GM13976 (cell line): Measurements from ENCODE around the gene FCHSD2.

Experiments
- DNase-seq: peaks from one replicate; pipeline ENCODE4 v3.0.0; 2012; ENCODE audit warnings: low spot score
- in situ Hi-C: fragments of 300-500 bp; cut with MboI; formaldehyde crosslinking; loops from one replicate; pipeline ENCODE4 v1.12.0; 2022; ENCODE audit warnings: low sequenced_read_pairs, mixed read lengths, inconsistent platforms; ENCODE audit not compliant: unreplicated experiment
- TF ChIP-seq, protein P1 (sequence below): IDR thresholded peaks from 2 replicates; pipeline ENCODE4 v1.5.1; 2012; ENCODE audit warnings: borderline replicate concordance, mild to moderate bottlenecking; ENCODE audit not compliant: insufficient read depth; ENCODE audit errors: extremely low read depth, missing control alignments, control extremely low read depth

The FCHSD2 gene

GRCh38 chr11:73154178-73154577 is 12.1 kb upstream of the FCHSD2 start:
- TF ChIP-seq, protein P1, sequence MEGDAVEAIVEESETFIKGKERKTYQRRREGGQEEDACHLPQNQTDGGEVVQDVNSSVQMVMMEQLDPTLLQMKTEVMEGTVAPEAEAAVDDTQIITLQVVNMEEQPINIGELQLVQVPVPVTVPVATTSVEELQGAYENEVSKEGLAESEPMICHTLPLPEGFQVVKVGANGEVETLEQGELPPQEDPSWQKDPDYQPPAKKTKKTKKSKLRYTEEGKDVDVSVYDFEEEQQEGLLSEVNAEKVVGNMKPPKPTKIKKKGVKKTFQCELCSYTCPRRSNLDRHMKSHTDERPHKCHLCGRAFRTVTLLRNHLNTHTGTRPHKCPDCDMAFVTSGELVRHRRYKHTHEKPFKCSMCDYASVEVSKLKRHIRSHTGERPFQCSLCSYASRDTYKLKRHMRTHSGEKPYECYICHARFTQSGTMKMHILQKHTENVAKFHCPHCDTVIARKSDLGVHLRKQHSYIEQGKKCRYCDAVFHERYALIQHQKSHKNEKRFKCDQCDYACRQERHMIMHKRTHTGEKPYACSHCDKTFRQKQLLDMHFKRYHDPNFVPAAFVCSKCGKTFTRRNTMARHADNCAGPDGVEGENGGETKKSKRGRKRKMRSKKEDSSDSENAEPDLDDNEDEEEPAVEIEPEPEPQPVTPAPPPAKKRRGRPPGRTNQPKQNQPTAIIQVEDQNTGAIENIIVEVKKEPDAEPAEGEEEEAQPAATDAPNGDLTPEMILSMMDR = no peak
- peak; percentile 63 for DNase-seq
- in situ Hi-C loops = no loop called here

DNA sequence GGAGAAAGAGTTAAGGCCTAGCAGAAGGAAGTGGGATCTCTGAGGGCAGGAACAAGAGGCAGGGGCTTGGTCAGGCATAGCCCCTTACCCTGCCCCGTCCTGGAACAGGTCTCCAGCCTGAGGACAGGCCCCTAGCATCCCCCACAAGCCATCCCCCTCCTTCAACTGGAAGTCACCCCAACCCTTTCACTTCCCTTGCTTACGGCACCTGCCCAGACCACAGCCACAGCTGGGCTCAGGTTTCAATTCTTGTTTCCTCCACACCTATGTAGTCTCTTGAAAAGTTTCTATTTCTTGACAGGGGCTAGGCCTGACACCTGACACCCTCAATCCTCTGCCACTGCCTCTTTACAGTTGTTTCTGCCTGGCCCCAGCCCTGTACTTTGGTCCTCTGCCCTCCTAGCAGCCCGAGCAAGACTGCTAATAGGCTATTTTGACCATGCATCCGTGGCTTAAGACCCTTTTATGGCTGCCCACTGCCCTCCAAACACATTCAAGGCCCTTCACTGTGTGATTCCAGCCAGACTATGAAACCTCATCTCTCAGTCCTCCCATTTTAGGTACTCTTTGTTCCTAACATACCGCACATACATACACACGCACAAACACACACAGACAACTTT is 10.9 kb upstream of the FCHSD2 start:
- TF ChIP-seq, protein P1 = no peak
- peak; percentile 80 for DNase-seq
- in situ Hi-C loops = no loop called here

DNA sequence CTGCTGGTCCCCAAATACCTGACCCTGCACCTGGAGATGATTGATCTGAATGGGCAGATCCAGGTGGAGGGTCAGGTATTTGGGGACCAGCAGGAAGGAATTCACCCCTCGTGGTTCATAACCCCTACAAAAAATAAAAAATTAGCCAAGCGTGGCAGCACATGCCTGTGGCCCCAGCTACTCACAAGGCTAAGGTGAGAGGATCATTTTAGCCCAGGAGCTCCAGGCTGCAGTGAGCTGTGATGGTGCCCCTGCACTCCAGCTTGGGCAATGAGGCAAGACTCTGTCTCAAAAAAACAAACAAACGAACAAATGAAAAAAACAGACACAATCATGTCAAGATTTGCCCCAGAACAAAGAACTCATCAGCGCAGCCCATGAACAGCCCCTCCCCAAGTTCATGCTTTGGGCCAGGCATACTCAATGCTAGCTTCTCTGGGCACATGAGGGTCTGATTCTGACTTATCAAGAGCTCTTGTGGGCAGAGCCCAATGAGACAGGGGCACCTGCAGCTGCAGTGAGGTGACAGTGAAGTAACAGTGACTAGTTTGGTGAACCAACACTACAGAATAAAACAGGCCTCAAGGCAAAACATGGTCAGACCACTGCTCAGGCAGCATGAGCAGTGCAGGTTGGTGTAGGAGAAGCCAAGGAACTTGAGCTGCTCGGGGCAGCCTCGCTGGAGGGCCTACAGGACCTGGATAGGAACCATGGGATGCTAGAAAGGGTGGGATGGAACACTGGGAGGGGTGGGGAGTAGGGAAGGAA is 10.2 kb upstream of the FCHSD2 start:
- TF ChIP-seq, protein P1 = no peak
- DNase-seq = no peak
- in situ Hi-C loops = no loop called here

DNA sequence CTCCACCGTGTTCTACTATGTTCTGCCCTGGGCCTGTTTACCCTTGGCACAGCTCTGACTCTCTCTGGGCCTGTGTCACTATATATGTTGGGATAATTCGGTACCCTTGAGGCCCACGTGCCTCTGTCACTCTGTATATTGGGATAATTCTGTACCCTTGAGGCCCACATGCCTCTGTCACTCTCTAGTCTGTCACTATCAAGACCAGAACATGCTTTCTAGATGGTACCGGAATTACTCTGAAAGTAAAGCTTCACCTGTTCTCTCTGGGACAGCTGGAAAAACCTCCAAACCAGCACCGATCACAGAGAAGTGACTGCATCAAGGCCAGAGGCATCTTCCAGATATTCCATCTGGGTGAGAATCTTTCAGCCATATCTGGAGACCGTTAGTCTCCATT is 9.3 kb upstream of the FCHSD2 start:
- in situ Hi-C loops = no loop called here
- no peak for DNase-seq
- TF ChIP-seq, protein P1 = no peak

GRCh38 chr11:73149105-73149504 is 7.0 kb upstream of the FCHSD2 start:
- TF ChIP-seq, protein P1 = no peak
- DNase-seq = no peak
- in situ Hi-C loops = no loop called here

DNA sequence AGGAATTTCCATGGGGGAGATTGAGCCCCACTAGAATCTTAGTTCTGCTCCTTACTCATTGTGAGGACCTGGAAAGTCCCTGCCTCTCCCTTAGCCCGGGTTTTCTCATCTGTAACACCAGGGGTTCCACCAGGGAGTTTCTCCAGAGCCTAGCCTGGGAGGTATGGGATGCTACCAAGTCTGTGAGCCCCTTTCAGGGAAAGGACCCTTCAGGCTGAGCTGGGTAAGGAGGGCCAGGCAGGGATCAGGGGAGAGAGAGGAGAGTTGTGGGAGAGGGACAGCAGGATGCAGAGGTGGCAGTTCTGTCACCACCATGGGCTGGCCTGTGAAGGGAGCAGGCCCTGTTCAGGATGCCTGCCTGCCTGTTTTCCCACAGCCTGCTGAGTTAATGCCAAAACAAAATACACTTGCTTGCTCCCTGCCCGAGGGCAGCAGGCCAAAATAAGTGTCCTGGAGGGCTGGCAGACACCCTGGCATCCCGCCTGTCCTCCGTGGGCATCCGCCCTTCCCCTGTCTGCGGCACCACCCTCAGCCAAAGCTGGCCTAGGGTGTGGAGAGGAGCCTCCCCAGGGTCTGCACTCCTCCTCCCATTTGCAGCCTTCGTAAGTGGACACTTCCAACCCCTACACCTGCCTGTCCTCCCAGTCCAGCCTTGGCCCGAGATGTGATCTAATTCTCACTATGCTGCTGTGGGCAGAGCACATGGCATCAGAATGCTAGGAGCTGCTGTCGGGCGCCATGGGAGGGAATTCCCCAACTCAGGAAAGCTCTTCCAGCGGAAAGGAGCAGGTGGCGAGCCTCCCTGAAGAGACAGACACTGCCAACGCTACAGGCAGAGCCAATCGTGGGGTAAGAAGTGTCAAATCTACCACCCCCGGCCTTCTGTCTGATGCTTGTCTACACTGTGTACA is 5.9 kb upstream of the FCHSD2 start:
- in situ Hi-C loops = no loop called here
- TF ChIP-seq, protein P1 = no peak
- DNase-seq = peak; percentile 54
